Neural crest cell (in vitro differentiated cells): Measurements from ENCODE around the gene ZNF84. TPM values are rescaled to one million over a fixed set of nuclear protein-coding genes. Genes with fewer than 3 reads are reported as not detected.

ENCODE experiments used
- DNase-seq: peaks from one replicate; pipeline ENCODE4 v3.0.0; 2021; ENCODE audit warnings: low read depth, mixed read lengths, low spot score
- H3K27ac Mint-ChIP-seq: one replicate; pipeline ENCODE4 v1.8.0; 2021; ENCODE audit warnings: mild to moderate bottlenecking, mixed read lengths; ENCODE audit not compliant: unreplicated experiment
- H3K27me3 Mint-ChIP-seq: 2 replicates; pipeline ENCODE4 v1.8.0; 2021; ENCODE audit warnings: low read depth, mild to moderate bottlenecking, mixed read lengths
- H3K36me3 Mint-ChIP-seq: 2 replicates; pipeline ENCODE4 v1.8.0; 2021; ENCODE audit warnings: low read depth, mild to moderate bottlenecking, mixed read lengths
- H3K4me1 Mint-ChIP-seq: 2 replicates; pipeline ENCODE4 v1.8.0; 2021; ENCODE audit warnings: mixed read lengths
- H3K4me3 Mint-ChIP-seq: one replicate; pipeline ENCODE4 v1.8.0; 2021; ENCODE audit warnings: mild to moderate bottlenecking, mixed read lengths
- H3K9me3 Mint-ChIP-seq: 2 replicates; pipeline ENCODE4 v1.8.0; 2021; ENCODE audit warnings: mixed read lengths
- total RNA-seq: library from RNA; stranded (reverse); gene quantifications from 2 replicates; pipeline ENCODE4 v1.2.1, GENCODE V29; 2021
- TF ChIP-seq, protein P1 (sequence below): fragments of 200-600 bp; sonication (generic); conservative IDR thresholded peaks from 2 replicates; pipeline ENCODE4 v1.5.0; 2021; ENCODE audit warnings: antibody characterized with exemption, mild to moderate bottlenecking

Gene ZNF84
- total RNA-seq, 1 donor from 2014 or later = 63.4 TPM

- peaks cover 63% of the 10 kb centered on the region for H3K36me3 Mint-ChIP-seq
- TF ChIP-seq, protein P1, sequence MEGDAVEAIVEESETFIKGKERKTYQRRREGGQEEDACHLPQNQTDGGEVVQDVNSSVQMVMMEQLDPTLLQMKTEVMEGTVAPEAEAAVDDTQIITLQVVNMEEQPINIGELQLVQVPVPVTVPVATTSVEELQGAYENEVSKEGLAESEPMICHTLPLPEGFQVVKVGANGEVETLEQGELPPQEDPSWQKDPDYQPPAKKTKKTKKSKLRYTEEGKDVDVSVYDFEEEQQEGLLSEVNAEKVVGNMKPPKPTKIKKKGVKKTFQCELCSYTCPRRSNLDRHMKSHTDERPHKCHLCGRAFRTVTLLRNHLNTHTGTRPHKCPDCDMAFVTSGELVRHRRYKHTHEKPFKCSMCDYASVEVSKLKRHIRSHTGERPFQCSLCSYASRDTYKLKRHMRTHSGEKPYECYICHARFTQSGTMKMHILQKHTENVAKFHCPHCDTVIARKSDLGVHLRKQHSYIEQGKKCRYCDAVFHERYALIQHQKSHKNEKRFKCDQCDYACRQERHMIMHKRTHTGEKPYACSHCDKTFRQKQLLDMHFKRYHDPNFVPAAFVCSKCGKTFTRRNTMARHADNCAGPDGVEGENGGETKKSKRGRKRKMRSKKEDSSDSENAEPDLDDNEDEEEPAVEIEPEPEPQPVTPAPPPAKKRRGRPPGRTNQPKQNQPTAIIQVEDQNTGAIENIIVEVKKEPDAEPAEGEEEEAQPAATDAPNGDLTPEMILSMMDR = no peak
- no peaks in the 10 kb centered on the region for H3K27me3 Mint-ChIP-seq
- H3K4me1 Mint-ChIP-seq = peaks cover 4% of the 10 kb centered on the region
- no peak overlapping the region for H3K27ac Mint-ChIP-seq
- peaks cover 30% of the 10 kb centered on the region for H3K9me3 Mint-ChIP-seq
- DNase-seq = no peak
- peak overlapping the region; percentile 70 for H3K4me3 Mint-ChIP-seq
These were observed 46.0 kb downstream of the ZNF84 start for GRCh38 chr12:133083345-133083744.

DNA sequence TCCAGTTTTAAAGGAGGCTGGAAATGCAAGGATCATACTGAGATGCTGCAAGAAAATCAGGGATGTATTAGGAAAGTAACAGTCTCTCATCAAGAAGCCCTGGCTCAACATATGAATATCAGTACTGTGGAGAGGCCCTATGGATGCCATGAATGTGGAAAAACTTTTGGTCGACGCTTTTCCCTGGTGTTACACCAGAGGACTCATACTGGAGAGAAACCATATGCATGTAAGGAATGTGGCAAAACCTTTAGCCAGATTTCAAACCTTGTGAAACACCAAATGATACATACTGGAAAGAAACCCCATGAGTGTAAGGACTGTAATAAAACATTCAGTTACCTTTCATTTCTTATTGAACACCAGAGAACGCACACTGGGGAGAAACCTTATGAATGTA lies 68.3 kb downstream of the ZNF84 start:
- no peak overlapping the region for H3K27ac Mint-ChIP-seq
- TF ChIP-seq, protein P1 = no peak
- H3K4me3 Mint-ChIP-seq = no peak overlapping the region
- H3K9me3 Mint-ChIP-seq = peaks cover 45% of the 10 kb centered on the region
- no peaks in the 10 kb centered on the region for H3K4me1 Mint-ChIP-seq
- DNase-seq = no peak
- H3K36me3 Mint-ChIP-seq = peaks cover 93% of the 10 kb centered on the region
- no peaks in the 10 kb centered on the region for H3K27me3 Mint-ChIP-seq

GRCh38 chr12:133106253-133106652 lies 68.9 kb downstream of the ZNF84 start:
- peaks cover 42% of the 10 kb centered on the region for H3K9me3 Mint-ChIP-seq
- H3K4me3 Mint-ChIP-seq = no peak overlapping the region
- no peak for DNase-seq
- H3K4me1 Mint-ChIP-seq = no peaks in the 10 kb centered on the region
- no peaks in the 10 kb centered on the region for H3K27me3 Mint-ChIP-seq
- TF ChIP-seq, protein P1 = no peak
- H3K27ac Mint-ChIP-seq = no peak overlapping the region
- H3K36me3 Mint-ChIP-seq = peaks cover 91% of the 10 kb centered on the region

GRCh38 chr12:133107121-133107520 lies 69.8 kb downstream of the ZNF84 start:
- Mint-ChIP-seq H3K36me3 (peaks cover 87% of the 10 kb centered on the region), H3K4me1 (no peaks in the 10 kb centered on the region), H3K4me3 (no peak overlapping the region), H3K27ac (no peak overlapping the region), H3K27me3 (no peaks in the 10 kb centered on the region), H3K9me3 (peaks cover 41% of the 10 kb centered on the region)
- TF ChIP-seq, protein P1 = no peak
- no peak for DNase-seq

DNA sequence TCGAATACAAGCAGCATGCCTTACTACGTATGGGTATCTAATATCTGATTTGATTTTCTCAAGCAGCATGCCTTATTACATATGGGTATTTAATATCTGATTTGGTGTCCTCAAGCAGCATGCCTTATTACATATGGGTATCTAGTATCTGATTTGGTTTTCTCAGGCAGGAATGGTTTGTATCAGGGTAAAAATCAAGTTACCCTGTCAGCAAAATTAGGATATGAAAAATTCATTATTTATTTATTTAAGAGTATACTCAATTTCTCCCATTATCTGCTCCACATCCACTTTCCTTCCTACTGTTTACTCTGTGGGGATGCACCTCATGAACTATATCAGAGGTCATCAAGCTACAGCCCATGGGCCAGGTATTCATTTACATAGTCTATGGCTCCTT lies 70.8 kb downstream of the ZNF84 start:
- H3K27me3 Mint-ChIP-seq = no peaks in the 10 kb centered on the region
- no peak overlapping the region for H3K4me3 Mint-ChIP-seq
- no peak for DNase-seq
- no peak overlapping the region for H3K27ac Mint-ChIP-seq
- peaks cover 85% of the 10 kb centered on the region for H3K36me3 Mint-ChIP-seq
- H3K4me1 Mint-ChIP-seq = no peaks in the 10 kb centered on the region
- peaks cover 42% of the 10 kb centered on the region for H3K9me3 Mint-ChIP-seq
- TF ChIP-seq, protein P1 = no peak

Other genes starting within 250 kb of the ZNF84 start
- 33.4 and 35.6 TPM in 2 replicates for gene GOLGA3, start 208.6 kb upstream of the ZNF84 start, total RNA-seq
- 39.0 and 39.9 TPM in 2 replicates for gene CHFR, start 149.9 kb upstream of the ZNF84 start, total RNA-seq
- 19.6 and 22.3 TPM in 2 replicates for gene ZNF605, start 81.2 kb upstream of the ZNF84 start, total RNA-seq
- gene ZNF26, start 51.1 kb upstream of the ZNF84 start, total RNA-seq = 12.9 and 13.5 TPM in 2 replicates
- gene ZNF140, start 43.4 kb downstream of the ZNF84 start, total RNA-seq = 19.6 and 19.9 TPM in 2 replicates
- gene ZNF891, start 92.8 kb downstream of the ZNF84 start, total RNA-seq = 3.9 and 4.2 TPM in 2 replicates
- 14.7 and 19.0 TPM in 2 replicates for gene ZNF10, start 93.1 kb downstream of the ZNF84 start, total RNA-seq
- gene ZNF268, start 144.0 kb downstream of the ZNF84 start, total RNA-seq = 36.2 and 36.7 TPM in 2 replicates
- not detected in 2 replicates for gene ANHX, start 198.4 kb downstream of the ZNF84 start, total RNA-seq